ENCODE data around the gene TUBGCP3.

TUBGCP3 gene

DNA sequence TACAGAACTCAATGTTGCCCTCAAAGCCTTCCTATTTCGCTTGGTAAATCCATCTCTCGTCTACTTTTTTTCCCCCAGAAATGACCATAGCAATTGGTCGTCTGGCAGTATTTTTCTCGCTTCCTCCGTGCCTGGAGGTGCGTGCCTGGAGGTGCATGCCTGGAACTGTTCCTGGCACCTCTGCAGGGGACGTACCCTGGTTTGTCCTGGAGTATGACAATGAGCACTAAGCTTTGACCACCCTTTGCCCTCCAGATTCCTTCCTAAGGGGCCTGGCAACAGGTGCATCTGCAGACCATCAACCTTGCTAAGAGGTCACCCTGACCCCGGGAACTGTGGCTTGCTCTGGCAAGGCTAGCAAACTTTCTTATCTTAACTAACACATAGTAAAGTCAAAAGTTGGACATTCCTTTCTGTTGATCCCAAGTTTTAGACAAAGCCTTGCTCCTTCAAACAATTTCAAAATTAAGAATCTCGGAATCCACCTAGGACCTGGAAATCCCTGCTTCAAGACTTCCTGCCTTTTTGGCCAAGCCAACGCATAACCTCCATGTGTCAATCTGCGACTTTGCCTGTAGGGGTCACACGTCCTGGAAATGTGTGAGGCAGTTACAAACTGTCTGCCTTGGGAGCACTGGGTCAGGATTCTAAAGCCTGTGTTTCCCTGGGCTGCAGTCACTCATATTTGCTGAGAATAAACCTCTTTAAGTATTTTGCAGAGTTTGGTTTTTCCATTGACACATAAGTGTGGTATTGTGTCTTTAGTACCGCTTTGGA lies 28.8 kb upstream of the TUBGCP3 start:
- no peak for DNase-seq

DNA sequence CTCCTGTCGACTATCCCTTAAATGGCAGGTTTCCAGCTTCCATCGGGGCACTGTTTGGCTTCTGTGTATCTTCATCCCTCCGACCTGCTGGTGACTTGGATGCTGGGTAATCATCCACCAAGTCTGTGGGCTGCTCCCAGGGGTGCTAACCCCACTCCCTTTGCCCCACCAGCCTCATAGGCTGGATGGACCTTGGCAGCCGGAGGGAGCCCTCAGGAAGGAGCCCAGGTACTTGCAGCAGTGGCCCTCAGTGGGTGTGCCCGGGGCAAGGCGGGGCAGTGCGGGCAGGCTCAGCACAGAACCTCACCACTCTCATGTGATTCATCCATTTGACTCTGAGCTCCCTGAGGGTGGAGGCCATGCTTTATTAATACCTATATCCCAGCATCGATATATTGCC lies 27.4 kb upstream of the TUBGCP3 start:
- no peak for DNase-seq

DNA sequence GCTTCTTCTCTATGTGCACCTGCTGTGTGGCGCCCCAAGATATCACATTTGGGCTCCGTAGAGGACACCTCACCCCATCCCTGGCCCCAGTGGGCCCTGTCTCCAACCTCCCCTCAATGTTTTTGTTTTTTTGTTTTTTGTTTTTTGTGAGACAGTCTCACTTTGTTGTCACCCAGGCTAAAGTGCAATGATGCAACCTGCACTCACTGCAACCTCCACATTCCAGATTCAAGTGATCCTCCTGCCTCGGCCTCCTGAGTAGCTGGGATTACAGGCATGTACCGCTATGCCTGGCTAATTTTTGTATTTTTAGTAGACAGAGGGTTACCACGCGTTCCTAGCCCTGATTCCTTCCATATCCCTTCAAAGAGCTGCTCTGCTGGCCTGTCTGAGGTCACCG lies 26.9 kb upstream of the TUBGCP3 start:
- no peak for DNase-seq

DNA sequence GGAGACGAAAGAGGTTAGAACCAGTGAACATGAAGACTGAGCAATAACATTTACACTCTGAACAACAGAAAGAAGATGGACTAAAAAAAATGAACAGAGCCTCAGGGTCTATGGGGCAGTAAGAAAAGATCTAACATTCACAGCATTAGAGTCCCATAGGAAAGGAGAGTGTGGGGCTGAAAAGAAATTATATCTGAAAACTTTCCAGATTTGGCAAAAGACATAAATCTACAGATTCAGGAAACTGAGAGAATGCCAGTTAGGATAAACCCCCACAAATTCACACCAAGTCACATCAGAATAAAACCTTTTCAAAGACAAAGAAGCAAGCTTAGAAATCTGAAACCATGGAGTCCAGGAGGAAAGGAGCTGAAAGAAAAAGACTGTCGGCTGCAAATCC lies 20.3 kb upstream of the TUBGCP3 start:
- DNase-seq, result no peak

DNA sequence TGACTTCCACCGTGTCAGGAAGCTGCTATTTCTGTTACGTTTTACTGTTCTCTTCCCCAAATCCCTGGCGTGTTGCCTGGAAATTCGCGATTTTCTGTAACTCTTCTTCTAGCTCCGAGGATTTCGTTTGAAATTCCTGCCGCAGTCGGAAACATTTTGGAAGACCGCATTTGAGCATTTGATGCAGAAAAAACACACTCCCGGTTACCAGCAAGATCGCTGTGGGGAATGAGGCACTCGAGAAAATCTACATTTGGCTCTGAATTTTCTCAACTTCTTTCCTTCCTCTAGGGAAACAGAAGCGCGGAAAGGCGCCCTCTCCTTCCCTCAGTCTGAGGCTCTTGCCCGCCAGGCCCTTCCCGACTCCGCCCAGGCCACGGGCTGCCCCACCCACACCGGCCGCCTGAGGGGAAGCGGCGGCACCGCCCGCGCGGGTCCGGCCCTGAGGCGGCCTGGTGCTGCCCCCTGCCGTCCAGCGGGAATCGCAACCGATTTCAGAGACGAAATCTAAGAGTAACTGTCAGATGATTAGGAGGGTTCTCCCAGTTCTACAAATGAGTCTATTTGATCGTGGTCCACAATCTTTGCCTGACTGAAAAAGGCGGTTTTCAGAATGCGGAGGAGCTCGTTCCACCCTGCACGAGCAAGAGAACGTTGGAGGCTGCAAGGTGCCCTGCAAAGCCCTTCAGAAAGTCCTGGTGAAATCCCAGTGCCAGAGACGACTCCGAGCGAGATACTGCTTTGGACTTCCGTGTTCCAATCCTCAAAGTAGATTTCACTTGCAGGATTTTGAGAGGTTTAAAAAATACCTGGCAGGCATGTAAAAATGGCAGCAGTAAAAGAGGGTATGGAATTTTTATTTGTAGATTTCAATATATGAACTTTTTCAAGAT lies 18.4 kb upstream of the TUBGCP3 start:
- peak; percentile 95 for DNase-seq

DNA sequence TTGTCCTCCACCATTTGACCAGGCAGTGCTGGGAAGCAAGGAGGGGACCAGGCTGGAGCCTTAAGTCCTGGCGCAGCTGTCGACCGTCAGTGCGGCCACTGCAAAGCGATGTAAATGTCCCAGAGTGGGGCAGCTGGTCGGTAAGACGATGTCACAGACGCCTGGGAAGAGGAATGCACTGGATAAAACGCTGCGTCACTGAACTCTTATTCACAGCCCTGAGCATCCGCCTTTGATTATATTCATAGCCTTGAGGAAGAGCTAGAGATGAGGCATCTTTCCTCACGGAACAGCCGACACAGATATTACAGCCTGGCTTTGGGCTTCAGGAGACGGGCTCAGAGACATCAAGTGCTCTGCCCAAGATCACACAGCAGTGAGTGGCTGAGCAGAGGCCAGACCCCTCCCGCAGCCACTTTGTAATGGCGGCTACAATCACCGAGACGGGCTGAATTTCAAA lies 17.6 kb upstream of the TUBGCP3 start:
- no peak for DNase-seq

DNA sequence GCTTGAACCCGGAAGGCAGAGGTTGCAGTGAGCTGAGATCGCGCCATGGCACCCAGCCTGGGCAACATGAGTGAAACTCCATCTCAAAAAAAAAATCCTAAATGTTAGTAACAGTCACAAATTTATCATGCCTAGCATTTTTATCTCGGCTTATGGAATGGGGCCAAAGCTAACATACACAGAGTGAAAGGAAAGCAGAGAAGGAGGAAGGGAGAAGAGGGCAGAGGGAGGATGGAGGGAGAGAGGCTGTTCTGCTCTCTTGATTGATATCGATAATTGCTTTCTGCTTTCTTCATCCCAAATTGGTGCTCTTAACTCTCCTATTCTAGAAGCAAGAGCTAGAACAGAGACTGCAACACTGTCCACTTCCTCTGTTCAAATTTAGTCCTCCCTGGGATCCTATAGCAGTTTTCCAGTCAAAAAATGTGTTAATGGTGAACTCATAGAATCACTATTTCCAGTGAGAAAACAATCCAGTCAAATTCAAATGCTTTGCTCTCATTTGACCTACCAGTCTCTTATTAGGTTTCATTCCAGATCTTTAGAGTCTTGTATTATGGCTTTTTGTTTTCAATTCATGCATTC lies 15.8 kb upstream of the TUBGCP3 start:
- no peak for DNase-seq

DNA sequence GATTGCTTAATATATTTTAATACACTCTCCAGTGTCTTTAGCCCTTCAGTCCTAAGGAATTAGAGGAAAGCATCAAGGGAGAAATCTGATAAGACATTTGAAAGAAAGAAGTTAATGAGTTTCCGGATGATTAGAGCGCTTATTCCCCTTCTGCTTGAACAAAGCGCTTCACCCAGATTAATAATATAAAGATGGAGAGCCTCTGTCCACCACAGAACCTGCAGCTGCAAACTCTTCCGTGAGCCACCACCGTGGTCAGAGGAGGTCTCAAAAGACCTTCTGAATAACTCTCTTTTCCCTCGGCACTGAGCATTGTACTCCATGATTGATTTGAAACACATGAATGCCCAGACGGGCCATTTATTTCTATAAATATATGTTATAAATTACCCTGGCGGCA lies 14.2 kb upstream of the TUBGCP3 start:
- no peak for DNase-seq

DNA sequence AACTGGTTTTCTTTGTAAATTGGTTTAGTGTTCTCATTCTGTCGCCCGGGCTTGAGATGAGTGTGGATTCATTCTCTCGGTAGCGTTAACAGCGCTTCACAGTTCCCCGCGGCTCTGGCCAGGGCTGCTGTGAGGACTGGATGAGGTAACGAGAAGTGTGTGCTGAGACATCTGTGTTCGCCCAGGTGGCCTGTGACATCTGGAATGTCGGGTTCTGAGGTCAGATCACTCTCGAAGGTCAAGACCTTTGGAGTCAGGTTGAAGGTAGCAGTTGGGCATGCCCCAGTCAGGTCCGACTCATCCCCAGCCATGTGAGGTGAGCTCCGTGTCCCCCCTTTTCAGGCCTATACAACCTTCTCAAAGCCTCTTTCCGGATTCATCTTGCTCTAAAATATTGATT lies 13.4 kb upstream of the TUBGCP3 start:
- DNase-seq, result no peak

DNA sequence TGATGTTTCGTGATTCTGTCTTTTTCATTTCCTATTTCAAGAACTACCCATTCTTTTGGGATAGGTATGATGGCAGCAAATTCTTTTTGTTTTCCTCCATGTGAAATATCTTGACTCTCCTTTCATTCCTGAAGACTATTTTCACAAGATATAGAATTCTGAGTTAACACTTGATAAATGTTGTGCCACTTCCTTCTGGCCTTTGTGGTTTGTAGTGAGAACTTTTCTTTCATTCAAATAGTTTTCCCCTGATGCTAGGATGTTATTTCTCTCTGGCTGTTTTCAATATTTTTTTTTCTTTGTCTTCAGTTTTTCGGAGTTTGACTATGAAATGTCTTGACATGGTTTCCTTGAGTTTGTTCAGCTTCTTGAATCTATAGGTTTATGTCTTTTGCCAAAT lies 8.3 kb upstream of the TUBGCP3 start:
- no peak for DNase-seq

DNA sequence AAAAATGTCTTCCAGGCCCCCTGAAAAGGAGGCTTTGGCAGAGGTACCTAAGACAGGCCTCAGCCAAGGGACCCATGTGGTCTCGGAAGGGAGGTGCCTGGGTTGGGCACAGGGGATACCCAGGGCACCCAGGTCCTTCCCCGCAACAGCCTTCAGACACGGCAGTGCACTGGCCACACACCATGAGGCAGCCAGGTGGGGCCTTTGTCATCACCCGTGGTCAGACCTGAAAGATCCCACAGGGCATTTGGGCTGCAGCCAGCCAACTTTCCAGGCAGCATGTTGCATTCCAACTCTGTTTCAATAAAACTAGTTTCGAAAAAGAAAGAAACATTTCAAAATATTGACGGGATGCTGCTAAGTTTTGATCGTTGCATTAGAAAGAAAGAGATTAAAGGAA lies 4.7 kb upstream of the TUBGCP3 start:
- no peak for DNase-seq

DNA sequence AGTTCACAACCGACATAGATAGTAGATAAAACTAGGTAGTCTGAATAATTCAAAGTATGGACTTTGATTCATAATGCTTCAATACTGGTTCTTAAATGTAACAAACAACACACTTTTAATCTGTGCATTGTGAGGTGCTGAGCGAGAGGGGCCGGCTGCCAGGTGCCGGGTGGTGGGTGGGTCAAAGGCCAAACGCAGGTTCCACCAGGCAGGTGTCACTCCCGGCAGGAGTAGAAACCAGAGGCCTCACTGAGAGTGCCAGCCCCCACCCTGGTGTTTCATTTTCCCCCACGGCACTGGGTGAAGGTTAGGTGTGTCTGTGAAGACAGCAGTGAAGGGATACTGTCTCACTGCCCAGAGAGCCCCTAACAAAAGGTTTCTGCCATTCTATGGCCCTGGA lies 4.2 kb upstream of the TUBGCP3 start:
- no peak for DNase-seq

DNA sequence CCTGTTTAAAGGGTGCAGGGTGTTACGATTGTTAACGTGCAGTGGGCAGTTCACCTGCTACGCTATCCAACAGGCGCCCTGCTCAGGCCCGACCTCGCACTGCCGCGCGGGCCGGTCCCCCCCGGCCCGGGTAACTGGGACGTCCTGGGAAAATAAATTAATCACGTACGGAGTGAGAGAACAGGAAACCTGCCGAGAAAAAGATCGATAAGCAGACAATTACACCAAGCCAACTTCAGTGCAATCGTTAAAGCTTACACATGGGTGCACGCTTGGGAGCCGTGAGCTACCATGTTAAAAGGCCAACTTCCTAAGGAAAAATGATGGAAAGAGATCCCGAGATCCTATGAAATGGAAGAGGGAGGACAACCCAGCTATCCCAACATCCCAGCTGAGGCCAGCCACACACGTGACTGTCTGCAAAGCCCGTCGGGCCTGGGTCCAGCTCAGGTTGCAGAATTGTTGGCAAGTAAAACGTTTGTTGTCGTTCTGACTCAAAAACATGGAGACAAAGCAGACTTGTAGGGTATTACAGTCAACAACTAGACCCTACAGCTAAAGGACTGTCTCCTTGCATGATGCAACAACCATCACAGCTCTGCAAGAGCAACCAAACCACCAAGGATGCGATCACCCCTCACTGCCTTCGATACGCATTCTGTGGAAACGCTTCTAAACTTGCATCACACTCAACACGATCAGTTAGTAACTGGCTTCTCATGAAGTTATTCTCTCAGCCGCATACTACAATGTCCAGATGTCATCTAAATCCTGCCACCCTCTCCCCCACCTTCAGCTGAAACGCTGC lies 741 bp upstream of the TUBGCP3 start:
- DNase-seq, result no peak

DNA sequence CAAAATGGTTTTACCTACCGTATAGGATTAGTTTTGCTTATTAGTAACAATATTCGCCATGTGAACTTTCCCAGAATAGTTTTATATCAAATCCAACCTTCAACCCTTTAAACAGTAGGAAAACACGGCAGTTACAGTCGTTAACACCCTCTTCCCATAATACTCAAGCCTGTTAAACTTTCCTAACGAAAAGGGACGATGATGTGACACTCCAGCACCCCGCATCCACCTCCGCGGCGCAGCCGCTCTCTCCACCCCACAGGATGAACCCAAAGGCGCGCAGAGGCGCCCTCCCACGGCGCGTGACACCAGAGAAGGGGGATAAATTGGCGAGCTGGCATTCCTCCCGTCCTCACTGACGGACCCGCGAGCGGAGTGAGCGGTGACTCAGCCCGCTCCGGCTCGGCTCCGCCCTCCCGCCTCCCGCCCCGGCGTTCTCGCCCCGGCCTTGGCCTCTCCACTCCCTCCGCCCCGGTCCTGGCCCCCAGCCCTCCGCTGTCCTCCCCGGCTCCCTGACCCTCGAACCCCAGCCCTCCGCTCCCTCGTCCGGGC lies 665 bp downstream of the TUBGCP3 start:
- peak; percentile 82 for DNase-seq

DNA sequence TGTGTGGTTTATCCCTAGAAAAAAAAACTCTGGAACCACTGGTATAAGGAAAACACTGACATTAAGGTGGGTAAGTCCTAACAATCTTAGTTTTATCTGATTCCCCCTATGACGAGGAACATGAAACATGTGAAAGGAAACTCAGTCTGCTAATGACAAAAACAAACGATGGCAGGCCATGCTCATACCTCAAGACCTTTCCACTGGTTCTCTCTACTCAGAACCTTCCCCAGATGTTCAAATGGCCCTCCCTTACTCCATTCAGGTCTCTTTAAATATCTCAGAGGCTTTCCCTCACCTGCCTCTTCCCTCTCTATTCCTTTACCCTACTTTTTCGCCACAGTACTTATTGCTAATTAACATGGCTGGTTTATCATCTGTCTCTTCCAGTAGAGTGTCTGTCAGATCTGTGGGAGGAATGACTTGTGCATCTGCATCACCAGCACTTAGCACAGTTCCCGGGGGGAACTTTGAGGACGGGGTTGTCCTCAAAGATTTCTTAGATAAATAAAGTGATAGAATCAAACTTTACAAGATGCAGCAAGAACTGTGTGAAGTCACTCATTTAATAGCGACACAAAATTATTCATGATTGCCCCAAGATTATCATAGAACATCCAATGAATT lies 1.5 kb downstream of the TUBGCP3 start:
- no peak for DNase-seq

DNA sequence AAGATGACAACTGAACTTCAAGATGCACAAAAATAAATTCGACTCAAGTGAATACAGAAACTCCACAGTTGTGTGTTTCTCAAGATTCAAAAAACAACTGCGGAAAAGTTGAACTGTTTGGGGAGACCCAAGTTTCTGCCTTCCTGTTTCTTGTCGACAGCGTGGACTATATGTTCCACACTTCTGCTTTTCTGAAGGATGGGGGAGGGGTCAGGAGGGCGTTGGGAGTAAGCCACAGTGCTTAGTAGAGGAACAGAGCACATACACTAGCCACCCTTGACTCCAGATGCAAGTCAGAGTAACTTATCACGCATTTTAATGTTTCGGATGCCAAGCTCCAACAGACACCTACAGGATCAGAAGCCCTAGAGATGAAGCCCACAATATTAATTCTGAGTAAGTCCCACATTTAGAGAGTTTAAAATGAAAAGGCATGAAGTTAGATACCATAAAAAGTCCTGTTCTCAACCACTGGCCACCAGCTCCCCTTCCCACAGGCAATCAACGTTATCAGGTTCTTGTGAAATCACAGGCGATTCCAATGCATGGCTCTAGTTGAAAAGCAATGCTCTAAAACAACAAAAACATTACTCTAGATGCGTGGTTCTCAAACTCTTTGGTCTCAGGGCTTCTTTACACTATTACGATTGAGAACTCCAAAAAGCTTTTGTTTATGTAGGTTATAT lies 4.2 kb downstream of the TUBGCP3 start:
- DNase-seq, result no peak

DNA sequence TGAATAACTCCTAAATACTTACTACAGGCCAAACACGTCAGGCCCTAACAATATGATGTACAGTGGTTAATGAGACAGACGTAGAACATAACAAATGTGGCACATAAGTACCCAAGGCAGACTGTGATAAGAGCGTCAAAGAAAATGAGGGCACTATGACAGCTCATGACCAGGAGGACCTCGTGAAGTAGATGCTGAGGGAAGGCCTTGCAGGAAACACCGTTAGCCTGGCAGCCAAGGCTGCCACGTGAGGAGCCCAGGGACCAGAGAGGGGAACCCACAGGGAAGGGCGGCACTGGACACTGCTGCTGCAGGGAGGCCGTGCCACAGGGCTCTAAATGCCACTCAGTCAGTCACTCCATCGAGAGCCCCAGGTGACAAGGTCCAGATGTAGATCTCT lies 5.7 kb downstream of the TUBGCP3 start:
- no peak for DNase-seq

DNA sequence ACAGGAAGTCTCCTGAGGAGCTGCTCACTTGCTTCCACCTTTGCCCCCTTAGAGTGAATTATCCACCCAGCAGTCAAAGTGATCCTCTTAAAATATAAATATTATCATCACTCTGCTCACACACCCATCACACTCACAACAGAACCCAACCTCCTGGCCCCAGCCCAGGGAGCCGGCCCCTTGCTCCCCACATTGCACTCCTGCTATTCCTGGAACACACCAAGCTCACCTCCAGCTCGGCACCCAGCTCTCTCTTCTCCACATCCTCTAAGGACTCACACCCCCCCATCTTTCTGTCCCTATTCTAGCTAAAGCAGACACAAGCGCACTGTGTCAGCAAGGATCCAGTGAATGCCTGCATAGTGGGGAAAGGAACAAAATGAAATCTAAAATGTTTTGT lies 7.0 kb downstream of the TUBGCP3 start:
- no peak for DNase-seq

DNA sequence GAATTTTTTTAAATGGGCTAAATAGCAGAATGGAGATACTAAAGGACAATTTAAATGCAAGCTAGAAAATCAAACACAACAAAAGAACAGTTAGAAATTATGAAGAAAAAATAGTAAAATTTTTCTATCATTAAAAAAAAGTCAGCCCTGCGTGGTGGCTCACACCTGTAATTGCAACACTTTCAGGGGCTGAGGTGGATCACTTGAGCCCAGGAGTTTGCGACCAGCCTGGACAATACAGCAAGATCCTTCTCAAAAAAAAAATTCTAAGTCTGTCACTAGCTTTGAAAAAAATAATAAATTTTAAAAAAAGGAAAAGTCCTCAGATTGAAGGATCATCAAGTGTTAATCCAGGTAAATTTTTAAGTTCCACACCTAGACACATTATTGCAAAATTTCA lies 7.7 kb downstream of the TUBGCP3 start:
- DNase-seq, result no peak

DNA sequence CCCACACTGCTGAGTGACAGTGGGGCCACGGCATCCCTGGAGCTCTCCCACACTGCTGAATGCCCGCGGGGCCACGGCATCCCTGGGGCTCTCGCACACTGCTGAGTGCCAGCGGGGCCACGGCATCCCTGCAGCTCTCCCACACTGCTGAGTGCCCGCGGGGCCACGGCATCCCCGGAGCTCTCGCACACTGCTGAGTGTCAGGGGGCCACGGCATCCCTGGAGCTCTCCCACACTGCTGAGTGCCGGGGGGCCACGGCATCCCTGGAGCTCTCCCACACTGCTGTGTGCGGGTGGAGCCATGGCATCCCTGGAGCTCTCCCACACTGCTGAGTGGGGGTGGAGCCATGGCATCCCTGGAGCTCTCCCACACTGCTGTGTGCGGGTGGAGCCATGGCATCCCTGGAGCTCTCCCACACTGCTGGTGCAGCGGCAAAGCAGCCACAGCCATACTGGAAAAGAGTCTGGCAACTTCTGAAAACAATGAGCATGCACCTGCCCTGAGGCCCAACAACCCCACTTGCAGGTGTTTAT lies 8.6 kb downstream of the TUBGCP3 start:
- DNase-seq, result no peak

DNA sequence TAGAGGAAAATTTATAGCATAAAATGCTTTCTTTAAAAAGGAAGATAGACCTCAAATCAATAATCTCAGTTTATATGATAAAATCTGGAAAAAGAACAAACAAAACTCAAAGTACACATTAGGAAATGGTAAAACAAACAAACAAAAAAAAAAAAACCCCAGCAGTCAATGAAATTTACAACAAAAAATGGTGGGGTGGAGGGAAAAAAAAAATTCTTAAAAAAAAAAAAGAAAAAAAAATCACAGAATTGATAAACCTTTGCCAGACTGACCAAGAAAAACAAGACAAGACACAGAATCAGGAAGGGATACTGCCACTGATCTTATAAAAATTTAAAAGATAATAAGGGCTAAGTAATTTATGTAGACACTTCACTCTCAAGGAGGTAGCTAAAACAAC lies 11.2 kb downstream of the TUBGCP3 start:
- no peak for DNase-seq

Measured in NCI-H1092 (cell line).